Uterus (tissue), 4 donors: ENCODE measurements around the gene TNFSF12. TPM values are rescaled to one million over a fixed set of nuclear protein-coding genes. Genes with fewer than 3 reads are reported as not detected.

Experiments used
- DNase-seq, 2 donors: peaks; one replicate each; pipeline ENCODE4 v3.0.0-alpha.2; 2019 to 2020
- H3K27ac ChIP-seq, 2 donors: fragments of 200-600 bp; sonication (generic); 1 replicate in 1 of 2; 2 replicates in 1 of 2; pipeline ENCODE4 v1.5.1; 2016 to 2018
- H3K27me3 ChIP-seq, 2 donors: fragments of 200-600 bp; sonication (generic); one replicate each; pipeline ENCODE4 v1.5.1; 2018 to 2019; ENCODE audit warnings: control low read depth in 1 of 2
- H3K36me3 ChIP-seq, 2 donors: fragments of 200-600 bp; sonication (generic); one replicate each; pipeline ENCODE4 v1.5.1; 2019; ENCODE audit warnings: control low read depth in 1 of 2
- H3K4me1 ChIP-seq, 2 donors: fragments of 200-600 bp; sonication (generic); one replicate each; pipeline ENCODE4 v1.5.1; 2018 to 2019; ENCODE audit warnings: control low read depth in 1 of 2
- H3K4me3 ChIP-seq, 2 donors: fragments of 200-600 bp; sonication (generic); 1 replicate in 1 of 2; 2 replicates in 1 of 2; pipeline ENCODE4 v1.5.1; 2018 to 2019; ENCODE audit warnings: mild to moderate bottlenecking in 1 of 2
- H3K9me3 ChIP-seq, 2 donors: fragments of 200-600 bp; sonication (generic); one replicate each; pipeline ENCODE4 v1.5.1; 2019; ENCODE audit warnings: control low read depth in 1 of 2
- CTCF ChIP-seq, 4 experiments: fragments of 200-600 bp in 2 of 4; fragments of 450-650 bp in 2 of 4; sonication (generic) in 2 of 4; IDR thresholded peaks; one replicate each; pipeline ENCODE4 v1.5.1; 2016 to 2019; ENCODE audit warnings: antibody characterized with exemption in 4 of 4, mild to moderate bottlenecking in 2 of 4, moderate library complexity in 1 of 4
- POLR2A ChIP-seq, 2 donors: fragments of 450-650 bp; IDR thresholded peaks; one replicate each; pipeline ENCODE4 v1.6.1; 2016; ENCODE audit warnings: antibody characterized with exemption in 2 of 2, mild to moderate bottlenecking in 1 of 2, moderate library complexity in 1 of 2
- intact Hi-C: fragments of 100-400 bp; cut with DNase I; formaldehyde crosslinking; loops from one replicate; pipeline ENCODE4 v1.15.1; 2023; ENCODE audit warnings: low total_unique reads
- total RNA-seq, 4 donors: library from RNA; depleted of rRNA in 3 of 4; stranded (reverse); fragments of >200 nt in 3 of 4; gene quantifications; one replicate each; pipeline versions ENCODE4 v1.1.0 to v1.2.4, GENCODE V29; 2014 to 2023
- donor health status: DM: yes; HTN: yes; CAD: no.

TNFSF12 gene
- total RNA-seq, result 10 to 100 TPM; 15.3 to 63.1 (median 33.7) TPM

DNA sequence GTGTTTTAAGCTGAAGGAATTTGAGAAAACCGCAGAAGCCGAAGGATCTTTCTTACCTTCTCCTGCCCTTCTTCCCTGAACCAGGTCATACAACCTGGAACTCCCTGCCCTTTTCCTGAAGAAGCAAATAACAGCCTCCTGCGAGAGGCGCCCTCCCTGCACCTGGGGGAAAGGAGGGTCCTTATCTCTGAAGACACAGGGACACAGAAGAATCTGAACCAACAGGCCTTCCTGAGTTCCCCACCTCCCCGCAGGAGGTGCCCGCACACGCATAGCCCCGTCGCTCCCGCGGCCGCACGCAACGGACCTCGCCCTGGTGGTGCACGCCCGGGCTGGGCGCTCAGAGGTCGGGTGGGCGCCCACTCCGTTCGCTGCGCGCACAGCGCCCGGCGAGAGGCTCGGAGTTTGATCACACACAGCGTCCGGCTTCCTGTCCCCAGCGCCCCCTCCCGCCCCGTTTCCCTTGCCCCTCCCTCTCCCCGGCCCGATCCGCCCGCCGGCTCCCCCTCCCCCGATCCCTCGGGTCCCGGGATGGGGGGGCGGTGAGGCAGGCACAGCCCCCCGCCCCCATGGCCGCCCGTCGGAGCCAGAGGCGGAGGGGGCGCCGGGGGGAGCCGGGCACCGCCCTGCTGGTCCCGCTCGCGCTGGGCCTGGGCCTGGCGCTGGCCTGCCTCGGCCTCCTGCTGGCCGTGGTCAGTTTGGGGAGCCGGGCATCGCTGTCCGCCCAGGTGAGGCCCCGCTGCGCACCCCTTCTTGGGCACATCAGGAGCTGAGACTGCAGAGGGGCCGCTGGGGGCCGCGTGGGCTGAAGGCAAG is at the start of gene TNFSF12:
TSS of gene TNFSF12 (plus strand) at position 474 of the 816 bp plus-strand sequence. CDS start at position 570, 96 bp downstream.
- DNase-seq, result peak; percentile 66 to 68
- H3K4me1 ChIP-seq, result peaks cover 0 to 5% of the 10 kb centered on the region in 2 donors
- TF ChIP-seq POLR2A (IDR thresholded peaks at IDR 0.05) (peak in 1 of 2 donors; percentile 9), CTCF (IDR thresholded peaks at IDR 0.05) (peak in 3 of 4 experiments; percentile 7 to 44 (median 31))
- no peaks in the 10 kb centered on the region for H3K27me3 ChIP-seq
- H3K27ac ChIP-seq, result peak within 1 kb of the TSS; percentile 89 to 95
- no peaks in the 10 kb centered on the region for H3K36me3 ChIP-seq
- H3K9me3 ChIP-seq, result no peaks in the 10 kb centered on the region
- intact Hi-C loops, result no loop called here
- peak within 1 kb of the TSS; percentile 47 to 88 for H3K4me3 ChIP-seq

GRCh38 chr17:7499161-7499560 is 49.7 kb upstream of the TNFSF12 start:
- Histone ChIP-seq H3K36me3 (no peaks in the 10 kb centered on the region), H3K27me3 (no peaks in the 10 kb centered on the region), H3K4me3 (no peak overlapping the region), H3K9me3 (no peaks in the 10 kb centered on the region), H3K27ac (no peak overlapping the region), H3K4me1 (no peaks in the 10 kb centered on the region)
- intact Hi-C loops, result no loop called here
- no peak for DNase-seq
- no peak for TF ChIP-seq CTCF (IDR thresholded peaks at IDR 0.05)
- TF ChIP-seq POLR2A (IDR thresholded peaks at IDR 0.05), result no peak

- H3K9me3 ChIP-seq, result no peaks in the 10 kb centered on the region
- H3K4me1 ChIP-seq, result no peaks in the 10 kb centered on the region
- no peaks in the 10 kb centered on the region for H3K27me3 ChIP-seq
- H3K36me3 ChIP-seq, result no peaks in the 10 kb centered on the region
- no peak overlapping the region for H3K27ac ChIP-seq
- DNase-seq, result no peak
- no peak overlapping the region for H3K4me3 ChIP-seq
- intact Hi-C loops, result no loop called here
- TF ChIP-seq POLR2A (IDR thresholded peaks at IDR 0.05), result no peak
- TF ChIP-seq CTCF (IDR thresholded peaks at IDR 0.05), result no peak
These were observed 47.1 kb upstream of the TNFSF12 start for GRCh38 chr17:7501729-7502128.

DNA sequence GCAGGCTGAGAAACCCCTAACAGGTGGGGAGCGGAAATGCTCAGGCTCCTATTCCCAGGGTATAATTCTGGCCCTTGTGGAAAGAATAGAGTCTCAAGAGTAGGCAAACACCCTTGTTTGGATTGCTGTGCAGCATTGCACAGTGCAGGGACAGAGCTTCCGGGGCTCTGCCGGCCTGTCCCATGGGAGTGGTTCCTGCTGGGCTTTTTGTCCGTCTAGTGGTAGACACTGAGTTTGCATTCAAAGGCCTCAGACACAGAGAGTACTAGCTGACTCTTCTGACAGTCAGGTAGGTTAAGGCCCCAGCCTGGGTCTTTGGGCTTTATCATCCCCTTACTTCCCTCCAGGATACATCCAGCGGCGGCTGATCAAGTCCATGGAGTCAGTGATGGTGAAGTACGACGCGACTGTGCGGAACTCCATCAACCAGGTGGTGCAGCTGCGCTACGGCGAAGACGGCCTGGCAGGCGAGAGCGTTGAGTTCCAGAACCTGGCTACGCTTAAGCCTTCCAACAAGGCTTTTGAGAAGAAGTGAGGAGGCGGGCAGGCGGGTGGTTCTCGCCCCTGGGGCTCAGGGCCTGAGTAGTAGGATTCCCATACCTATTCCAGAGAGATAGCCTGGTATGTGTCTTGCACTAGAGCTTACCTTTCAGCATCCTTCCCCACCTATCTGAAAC is 46.5 kb upstream of the TNFSF12 start:
- Histone ChIP-seq H3K4me3 (no peak overlapping the region), H3K36me3 (no peaks in the 10 kb centered on the region), H3K9me3 (no peaks in the 10 kb centered on the region), H3K4me1 (no peaks in the 10 kb centered on the region), H3K27me3 (no peaks in the 10 kb centered on the region), H3K27ac (no peak overlapping the region)
- no peak for TF ChIP-seq POLR2A (IDR thresholded peaks at IDR 0.05)
- TF ChIP-seq CTCF (IDR thresholded peaks at IDR 0.05), result no peak
- intact Hi-C loops, result no loop called here
- DNase-seq, result no peak

GRCh38 chr17:7502987-7503386 is 45.9 kb upstream of the TNFSF12 start:
- DNase-seq, result no peak
- intact Hi-C loops, result no loop called here
- TF ChIP-seq POLR2A (IDR thresholded peaks at IDR 0.05) (no peak), CTCF (IDR thresholded peaks at IDR 0.05) (no peak)
- Histone ChIP-seq H3K27ac (no peak overlapping the region), H3K9me3 (no peaks in the 10 kb centered on the region), H3K27me3 (no peaks in the 10 kb centered on the region), H3K36me3 (no peaks in the 10 kb centered on the region), H3K4me3 (no peak overlapping the region), H3K4me1 (no peaks in the 10 kb centered on the region)
